GM12878 (cell line): ENCODE measurements around the gene B9D2. TPM values are rescaled to one million over a fixed set of nuclear protein-coding genes. Genes with fewer than 3 reads are reported as not detected.

Source experiments
- ATAC-seq: fragments of 200-7000 bp; cut with Tn5 transposase; 3 replicates; pipeline ENCODE4 v1.9.1; 2020; ENCODE audit warnings: mild to moderate bottlenecking, moderate library complexity
- BruUV-seq: library from RNA; stranded (reverse); fragments of 400-500 nt; replicated peaks from 2 replicates; lab custom pipeline; 2021; lab: Mats Ljungman, UMichigan
- CTCF ChIA-PET: fragments of 300-600 bp; sonication (Branson Sonifier 250); formaldehyde crosslinking; extraction: SDS; loops from one replicate; lab custom pipeline; 2021; ENCODE audit warnings: inconsistent platforms; lab: Yijun Ruan, JAX
- POLR2A ChIA-PET: fragments of 350-600 bp; formaldehyde crosslinking; extraction: SDS; loops from one replicate; lab custom pipeline; 2021; ENCODE audit warnings: inconsistent platforms; lab: Charles Lee
- RAD21 ChIA-PET: fragments of 300-600 bp; sonication (Branson Sonifier 250); formaldehyde crosslinking; loops from one replicate; lab custom pipeline; 2023; ENCODE audit warnings: antibody characterized with exemption; ENCODE audit not compliant: unreplicated experiment; lab: Charles Lee
- SMC1A ChIA-PET: fragments of 300-600 bp; sonication (Branson Sonifier 250); formaldehyde crosslinking; loops from one replicate; lab custom pipeline; 2023; ENCODE audit not compliant: unreplicated experiment, uncharacterized antibody; lab: Charles Lee
- DNase-seq: peaks from one replicate; pipeline ENCODE4 v3.0.0-alpha.2; 2011; ENCODE audit warnings: low read depth, low spot score
- FAIRE-seq: peaks from 3 replicates; lab custom pipeline; 2011; peaks lifted over from hg19 to GRCh38; lab: Jason Lieb, UNC
- H2AFZ ChIP-seq: 2 replicates; pipeline ENCODE4 v1.6.0; 2011; ENCODE audit warnings: low read depth, low read length, control low read depth; ENCODE audit not compliant: control insufficient read depth
- H3K27ac ChIP-seq: 2 replicates; pipeline ENCODE4 v1.5.1; 2011; ENCODE audit warnings: control low read depth; ENCODE audit not compliant: control insufficient read depth, insufficient read depth
- H3K27me3 ChIP-seq, 2 experiments: replicated peaks in 1 of 2; 2 replicates each; pipeline versions ENCODE4 v1.6.0 to v1.6.1; 2011; ENCODE audit warnings: low read length in 1 of 2; ENCODE audit not compliant: control insufficient read depth in 2 of 2, insufficient read depth in 2 of 2
- H3K36me3 ChIP-seq, 2 experiments: 2 replicates each; pipeline ENCODE4 v1.5.1; 2011; ENCODE audit warnings: low read length in 1 of 2; ENCODE audit not compliant: control insufficient read depth in 2 of 2, insufficient read depth in 2 of 2
- H3K4me1 ChIP-seq: 2 replicates; pipeline ENCODE4 v1.6.1; 2011; ENCODE audit warnings: mild to moderate bottlenecking, low read length, moderate library complexity, mixed read lengths; ENCODE audit not compliant: control insufficient read depth, insufficient read depth
- H3K4me2 ChIP-seq: 2 replicates; pipeline ENCODE4 v1.6.0; 2011; ENCODE audit warnings: control low read depth; ENCODE audit not compliant: control insufficient read depth, insufficient read depth
- H3K4me3 ChIP-seq: fragments of 200-600 bp; sonication (generic); 2 replicates; pipeline ENCODE4 v1.5.1; 2016
- H3K79me2 ChIP-seq: 2 replicates; pipeline ENCODE4 v1.6.0; 2011; ENCODE audit warnings: low read length; ENCODE audit not compliant: control insufficient read depth, insufficient read depth
- H3K9ac ChIP-seq: 2 replicates; pipeline ENCODE4 v1.8.0; 2011; ENCODE audit warnings: low read length, control low read depth, mixed read lengths; ENCODE audit not compliant: control insufficient read depth, insufficient read depth
- H3K9me3 ChIP-seq: replicated peaks from 3 replicates; pipeline ENCODE4 v1.5.1; 2011; ENCODE audit warnings: mild to moderate bottlenecking, low read length; ENCODE audit not compliant: control insufficient read depth, insufficient read depth
- H4K20me1 ChIP-seq: 2 replicates; pipeline ENCODE4 v1.6.0; 2011; ENCODE audit not compliant: control insufficient read depth, insufficient read depth
- CREM ChIP-seq: IDR thresholded peaks from 2 replicates; pipeline ENCODE4 v1.6.1; 2014; ENCODE audit warnings: antibody characterized with exemption, low read depth
- CTCF ChIP-seq, 3 experiments: IDR thresholded peaks in 2 of 3; conservative IDR thresholded peaks in 1 of 3; 2 replicates each; pipeline ENCODE4 v1.5.1; 2011; ENCODE audit warnings: low read depth in 3 of 3, low read length in 3 of 3, mild to moderate bottlenecking in 3 of 3, control low read depth in 2 of 3, moderate library complexity in 2 of 3, inconsistent platforms in 1 of 3, mixed read lengths in 1 of 3; ENCODE audit not compliant: control insufficient read depth in 2 of 3, insufficient read depth in 1 of 3; ENCODE audit errors: extremely low read depth in 1 of 3
- E2F8 ChIP-seq: fragments of 450-650 bp; IDR thresholded peaks from 2 replicates; pipeline ENCODE4 v1.6.1; 2018; ENCODE audit warnings: mild to moderate bottlenecking, low read depth, moderate library complexity; ENCODE audit not compliant: partially characterized antibody
- ESRRA ChIP-seq: IDR thresholded peaks from 2 replicates; pipeline ENCODE4 v1.6.1; 2012; ENCODE audit warnings: mild to moderate bottlenecking, low read length, improper control_type of control experiment
- MTA3 ChIP-seq: IDR thresholded peaks from 2 replicates; pipeline ENCODE4 v1.6.1; 2012; ENCODE audit warnings: low read length, inconsistent platforms, borderline replicate concordance
- MYC ChIP-seq: IDR thresholded peaks from 2 replicates; pipeline ENCODE4 v1.6.1; 2011; ENCODE audit warnings: mild to moderate bottlenecking, low read length, moderate library complexity, inconsistent platforms; ENCODE audit not compliant: insufficient read depth, insufficient replicate concordance, insufficient read length, severe bottlenecking
- NFIC ChIP-seq: IDR thresholded peaks from 2 replicates; pipeline ENCODE4 v1.6.1; 2012; ENCODE audit warnings: low read depth, mild to moderate bottlenecking, inconsistent platforms, low read length, moderate library complexity
- NR2F1 ChIP-seq: fragments of 450-650 bp; conservative IDR thresholded peaks from 2 replicates; pipeline ENCODE4 v1.6.1; 2017; ENCODE audit warnings: mild to moderate bottlenecking
- TCF12 ChIP-seq: IDR thresholded peaks from 2 replicates; pipeline ENCODE4 v1.6.1; 2011; ENCODE audit warnings: low read depth, mild to moderate bottlenecking, low read length
- TCF7 ChIP-seq: IDR thresholded peaks from 2 replicates; pipeline ENCODE4 v1.6.1; 2014; ENCODE audit warnings: antibody characterized with exemption, borderline replicate concordance
- ZNF622 ChIP-seq: fragments of 450-650 bp; IDR thresholded peaks from 2 replicates; pipeline ENCODE4 v1.6.1; 2017; ENCODE audit warnings: mild to moderate bottlenecking, inconsistent platforms
- WGBS: methylation state at CpG from one replicate; pipeline ENCODE4 v1.1.6; 2016; ENCODE audit warnings: low lambda C conversion rate; ENCODE audit not compliant: insufficient replicate concordance, insufficient coverage; ENCODE audit errors: missing lambda C conversion rate; 5-methylcytosine and 5-hydroxymethylcytosine counted together
- in situ Hi-C: fragments of 300-500 bp; cut with MboI; formaldehyde crosslinking; loops from 9 replicates; pipeline ENCODE4 v1.14.3; 2018; ENCODE audit warnings: mixed read lengths
- intact Hi-C: fragments of 100-400 bp; cut with micrococcal nuclease; formaldehyde crosslinking; loops from one replicate; pipeline ENCODE4 v1.14.2; 2022; ENCODE audit not compliant: unreplicated experiment
- polyA plus RNA-seq, 11 experiments: library from polyadenylated mRNA; depleted of rRNA in 4 of 11; unstranded in 6 of 11; stranded (reverse) in 5 of 11; fragments of >200 nt; fragmentation: Nextera tagmentation in 4 of 11; fragmentation: Illumina TruSeq in 1 of 11; extraction: Ambion mirVana in 4 of 11; extraction: Trizol in 1 of 11; gene quantifications; 1 replicate in 1 of 11; 2 replicates in 10 of 11; pipeline versions ENCODE4 v1.2.1 to v1.2.3, GENCODE V29; 2011 to 2016; ENCODE audit warnings: inconsistent platforms in 2 of 11, missing spikeins in 2 of 11, low read depth in 1 of 11
- total RNA-seq, 4 experiments: library from RNA; depleted of rRNA in 3 of 4; stranded (reverse); fragments of >200 nt in 3 of 4; fragmentation: Illumina TruSeq in 1 of 4; extraction: Trizol in 1 of 4; gene quantifications; 2 replicates each; pipeline versions ENCODE4 v1.2.1 to v1.2.3, GENCODE V29; 2013 to 2021

The B9D2 gene
- total and polyA plus RNA-seq, 10 of the 15 experiments (the other 5 are each of a cell fraction or from before 2014, with no cell fraction given) = 2.4 to 12.4 (median 5.0) TPM

- POLR2A ChIA-PET = no interaction called here
- in situ Hi-C loops = no loop called here
- BruUV-seq = no TSS peak
Measured at GRCh38 chr19:41411968-41412265, 48.0 kb upstream of the B9D2 start.

GRCh38 chr19:41411100-41411967 lies 47.4 kb upstream of the B9D2 start:
- ChIA-PET RAD21 (no interaction called here), SMC1A (no interaction called here), POLR2A (no interaction called here), CTCF (interaction anchor here (1.6 kb wide), 1 partner anchor 21 kb away, joined by 5 read pairs; no protein-coding TSS in a partner anchor)
- no peak for ATAC-seq
- Histone ChIP-seq H3K27ac (no peak overlapping the region), H3K27me3 (no peaks in the 10 kb centered on the region), H3K4me1 (peaks cover 18% of the 10 kb centered on the region), H3K9me3 (no peaks in the 10 kb centered on the region), H3K79me2 (peaks cover 5% of the 10 kb centered on the region), H3K4me3 (no peak overlapping the region), H3K4me2 (no peak overlapping the region), H3K36me3 (peaks cover 0 to 3% of the 10 kb centered on the region in 2 experiments; a peak in 3 of 4 replicates), H2AFZ (no peak overlapping the region), H4K20me1 (no peaks in the 10 kb centered on the region), H3K9ac (no peak overlapping the region)
- DNase-seq = no peak
- in situ Hi-C loops (no loop called here), intact Hi-C loops (no loop called here)
- BruUV-seq = no TSS peak
- no peak for FAIRE-seq
- WGBS = 67% methylated on average over 9 of the region's 9 CpGs
- TF ChIP-seq CTCF (IDR thresholded peaks at IDR 0.05 in 2 of 3, conservative IDR thresholded peaks at IDR 0.05 in 1 of 3; ENCODE audit: control insufficient read depth in 2 of 3, extremely low read depth in 1 of 3, insufficient read depth in 1 of 3, low read depth in 3 of 3, low read length in 3 of 3) = no peak
- TF ChIP-seq TCF12 = no peak
- TF ChIP-seq E2F8 = no peak
- TF ChIP-seq MYC = no peak
- no peak for TF ChIP-seq NR2F1
- no peak for TF ChIP-seq TCF7
- TF ChIP-seq ZNF622 = no peak
- no peak for TF ChIP-seq ESRRA
- TF ChIP-seq MTA3 = no peak

More at GRCh38 chr19:41411968-41412265, 48.0 kb upstream of the B9D2 start:
- Histone ChIP-seq H3K4me3 (no peak overlapping the region), H3K9ac (no peak overlapping the region), H3K36me3 (peaks cover 0 to 3% of the 10 kb centered on the region in 2 experiments; a peak in 3 of 4 replicates), H3K4me2 (no peak overlapping the region), H2AFZ (no peak overlapping the region), H3K27me3 (no peaks in the 10 kb centered on the region), H3K27ac (no peak overlapping the region), H3K79me2 (peaks cover 5% of the 10 kb centered on the region), H4K20me1 (no peaks in the 10 kb centered on the region), H3K4me1 (peaks cover 18% of the 10 kb centered on the region), H3K9me3 (no peaks in the 10 kb centered on the region)
- ChIA-PET RAD21 (no interaction called here), SMC1A (no interaction called here), CTCF (no interaction called here)
- no peak for DNase-seq
- WGBS = 74% methylated on average over 11 of the region's 11 CpGs
- TF ChIP-seq CREM = no peak
- no peak for TF ChIP-seq NFIC
- no peak for ATAC-seq
- intact Hi-C loops = no loop called here
- FAIRE-seq = no peak
